Measurements from ENCODE around the gene AR.

DNA sequence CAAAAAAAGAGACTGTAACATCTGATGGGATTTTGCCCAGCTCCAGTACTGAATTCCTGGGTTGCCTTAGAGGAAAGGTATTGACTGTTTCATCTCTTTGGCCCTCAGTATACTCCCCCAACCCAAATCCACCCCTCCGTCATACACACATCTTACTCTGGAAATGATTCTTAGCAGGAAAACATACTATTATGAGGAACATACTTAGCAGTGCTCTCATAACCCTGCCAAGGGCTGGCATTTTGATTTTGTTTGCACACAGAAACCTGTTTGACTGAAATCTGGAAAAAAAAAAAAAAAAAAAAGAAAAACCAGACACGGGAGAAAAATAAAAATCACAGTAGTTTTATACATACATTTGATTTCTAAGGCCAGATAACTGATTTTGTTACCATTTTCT lies 19.4 kb upstream of the AR start:
- TF ChIP-seq CTCF (conservative IDR thresholded peaks at IDR 0.05; ENCODE audit: low read length) (no peak), EZH2phosphoT487 (IDR thresholded peaks at IDR 0.05; ENCODE audit: borderline replicate concordance) (no peak)

All from Loucy (cell line).